Cardiac muscle cell (in vitro differentiated cells and primary cell): ENCODE results near the gene AIM2. TPM values are rescaled to one million over a fixed set of nuclear protein-coding genes. Genes with fewer than 3 reads are reported as not detected.

Experiments used
- DNase-seq, 2 donors: peaks; one replicate each; pipeline versions ENCODE4 v3.0.0 to v3.0.0-alpha.2; 2010 to 2017; ENCODE audit warnings: low read depth in 1 of 2, low spot score in 1 of 2
- H3K27ac ChIP-seq: fragments of 200-600 bp; sonication (generic); 2 replicates; pipeline ENCODE4 v1.5.1; 2016
- H3K27me3 ChIP-seq: fragments of 200-600 bp; sonication (generic); 2 replicates; pipeline ENCODE4 v1.6.0; 2016; ENCODE audit warnings: control low read depth
- H3K36me3 ChIP-seq: fragments of 200-600 bp; sonication (generic); 2 replicates; pipeline ENCODE4 v1.5.1; 2016; ENCODE audit warnings: control low read depth
- H3K4me1 ChIP-seq: fragments of 200-600 bp; sonication (generic); 2 replicates; pipeline ENCODE4 v1.8.1; 2017; ENCODE audit warnings: low read depth, mild to moderate bottlenecking, mixed run types
- H3K4me3 ChIP-seq: fragments of 200-600 bp; sonication (generic); 2 replicates; pipeline ENCODE4 v1.5.1; 2016; ENCODE audit warnings: mild to moderate bottlenecking
- H3K9me3 ChIP-seq: fragments of 200-600 bp; sonication (generic); 2 replicates; pipeline ENCODE4 v1.5.1; 2017; ENCODE audit warnings: low read depth, mild to moderate bottlenecking, control low read depth
- polyA plus RNA-seq: library from polyadenylated mRNA; unstranded; fragments of >200 nt; fragmentation: Nextera tagmentation; extraction: Ambion mirVana; gene quantifications from 2 replicates; pipeline ENCODE4 v1.2.1, GENCODE V29; 2016
- total RNA-seq: library from RNA; depleted of rRNA; stranded (reverse); fragments of >200 nt; gene quantifications from 2 replicates; pipeline ENCODE4 v1.2.3, GENCODE V29; 2016
- TF ChIP-seq, protein P1 (sequence below): IDR thresholded peaks from 2 replicates; pipeline ENCODE4 v1.5.1; 2012; ENCODE audit warnings: low read depth, mild to moderate bottlenecking, low read length

The AIM2 gene, protein sequence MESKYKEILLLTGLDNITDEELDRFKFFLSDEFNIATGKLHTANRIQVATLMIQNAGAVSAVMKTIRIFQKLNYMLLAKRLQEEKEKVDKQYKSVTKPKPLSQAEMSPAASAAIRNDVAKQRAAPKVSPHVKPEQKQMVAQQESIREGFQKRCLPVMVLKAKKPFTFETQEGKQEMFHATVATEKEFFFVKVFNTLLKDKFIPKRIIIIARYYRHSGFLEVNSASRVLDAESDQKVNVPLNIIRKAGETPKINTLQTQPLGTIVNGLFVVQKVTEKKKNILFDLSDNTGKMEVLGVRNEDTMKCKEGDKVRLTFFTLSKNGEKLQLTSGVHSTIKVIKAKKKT
- total RNA-seq, result 0.53 TPM in 1 of 2 replicates, not detected in the other
- not detected in 2 replicates for polyA plus RNA-seq

DNA sequence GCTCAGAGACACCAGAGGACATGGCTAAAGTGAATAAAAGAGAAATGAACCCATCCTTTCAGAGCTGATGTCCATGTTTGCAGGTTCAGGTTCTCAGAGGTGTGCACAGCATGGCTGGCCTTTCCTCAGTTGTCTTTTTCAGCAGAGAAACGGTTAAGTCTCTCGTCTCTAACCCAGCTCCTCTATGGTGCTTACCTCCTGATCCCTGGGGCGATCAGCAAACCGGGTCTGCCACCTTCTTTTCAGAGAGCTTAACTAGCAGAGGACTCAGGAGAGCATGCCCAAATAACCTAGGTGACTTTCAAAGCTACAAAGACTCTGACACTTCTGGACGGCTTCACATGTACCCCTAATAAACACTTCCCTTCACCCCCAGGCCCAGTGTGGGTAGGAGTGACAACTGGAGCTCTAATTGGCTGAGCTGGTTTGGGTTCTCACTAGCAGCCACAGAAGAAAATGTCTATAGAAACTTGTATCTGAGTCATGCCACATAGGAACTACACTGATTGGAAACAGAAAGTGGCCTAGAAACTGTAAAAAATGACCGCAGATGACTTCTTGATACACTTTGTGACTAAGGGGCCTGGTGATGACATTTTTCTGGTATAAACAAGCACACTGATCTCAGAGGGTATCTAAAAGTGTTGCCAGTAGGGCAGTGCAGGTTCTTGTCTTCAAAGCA is at the start of gene AIM2:
AIM2 (minus strand) TSS at position 329 of the 682 bp plus-strand sequence. CDS start 3,267 bp downstream, outside the sequence.
- Histone ChIP-seq H3K27ac (no peak within 1 kb of the TSS), H3K4me1 (peaks cover 10% of the 10 kb centered on the region), H3K4me3 (no peak within 1 kb of the TSS), H3K27me3 (no peaks in the 10 kb centered on the region), H3K36me3 (no peaks in the 10 kb centered on the region), H3K9me3 (no peaks in the 10 kb centered on the region)
- DNase-seq, result no peak
- TF ChIP-seq, protein P1, sequence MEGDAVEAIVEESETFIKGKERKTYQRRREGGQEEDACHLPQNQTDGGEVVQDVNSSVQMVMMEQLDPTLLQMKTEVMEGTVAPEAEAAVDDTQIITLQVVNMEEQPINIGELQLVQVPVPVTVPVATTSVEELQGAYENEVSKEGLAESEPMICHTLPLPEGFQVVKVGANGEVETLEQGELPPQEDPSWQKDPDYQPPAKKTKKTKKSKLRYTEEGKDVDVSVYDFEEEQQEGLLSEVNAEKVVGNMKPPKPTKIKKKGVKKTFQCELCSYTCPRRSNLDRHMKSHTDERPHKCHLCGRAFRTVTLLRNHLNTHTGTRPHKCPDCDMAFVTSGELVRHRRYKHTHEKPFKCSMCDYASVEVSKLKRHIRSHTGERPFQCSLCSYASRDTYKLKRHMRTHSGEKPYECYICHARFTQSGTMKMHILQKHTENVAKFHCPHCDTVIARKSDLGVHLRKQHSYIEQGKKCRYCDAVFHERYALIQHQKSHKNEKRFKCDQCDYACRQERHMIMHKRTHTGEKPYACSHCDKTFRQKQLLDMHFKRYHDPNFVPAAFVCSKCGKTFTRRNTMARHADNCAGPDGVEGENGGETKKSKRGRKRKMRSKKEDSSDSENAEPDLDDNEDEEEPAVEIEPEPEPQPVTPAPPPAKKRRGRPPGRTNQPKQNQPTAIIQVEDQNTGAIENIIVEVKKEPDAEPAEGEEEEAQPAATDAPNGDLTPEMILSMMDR, result no peak

DNA sequence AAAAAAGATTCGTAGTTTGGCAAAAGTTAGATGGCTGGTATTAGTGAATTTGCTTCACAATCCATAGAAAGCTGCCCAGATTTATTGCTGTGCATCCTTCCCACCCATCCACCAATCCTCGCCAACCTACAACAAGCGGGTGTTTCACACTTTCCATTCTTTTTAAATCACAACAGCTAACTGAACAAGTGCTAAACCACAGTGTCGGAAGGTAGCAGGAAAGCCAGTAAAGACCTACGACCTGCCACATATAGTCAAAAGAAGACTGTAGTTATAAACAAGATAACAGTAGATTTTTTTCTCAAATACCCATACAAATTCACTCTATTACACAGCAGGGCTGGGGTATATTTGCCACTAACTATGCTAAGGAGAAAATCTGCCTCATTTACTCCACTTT is 47.0 kb upstream of the AIM2 start:
- Histone ChIP-seq H3K4me3 (no peak overlapping the region), H3K4me1 (no peaks in the 10 kb centered on the region)
- TF ChIP-seq, protein P1, result no peak

DNA sequence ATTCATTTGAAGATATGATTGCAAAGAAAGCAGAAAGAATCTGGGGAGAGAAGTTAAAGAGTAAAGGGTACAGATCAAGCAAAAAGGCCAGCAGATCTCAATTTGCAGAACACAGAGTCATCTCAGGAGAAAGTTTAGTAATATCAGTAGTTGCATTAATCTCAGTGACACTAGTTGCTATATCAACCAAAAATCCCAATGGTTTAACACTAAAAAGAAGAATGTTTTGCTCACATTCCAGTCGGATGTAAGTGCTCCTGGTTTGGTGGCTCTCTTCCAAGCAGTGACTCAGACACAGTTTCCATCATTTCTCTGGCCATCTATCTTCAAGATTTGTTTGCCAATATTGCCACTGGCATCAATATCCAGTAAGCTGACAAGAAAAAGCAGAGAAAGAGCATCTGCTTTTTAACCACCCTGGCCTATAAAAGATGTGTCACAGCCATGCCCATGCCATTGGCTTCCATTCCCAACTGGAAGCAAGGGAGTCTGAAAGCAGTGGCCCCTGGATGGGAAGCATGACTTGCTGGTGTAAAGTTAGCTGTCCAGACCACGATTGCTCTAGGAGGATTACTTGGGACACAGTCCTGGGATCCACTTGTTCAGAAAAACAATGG is 45.5 kb upstream of the AIM2 start:
- Histone ChIP-seq H3K9me3 (no peaks in the 10 kb centered on the region), H3K4me1 (no peaks in the 10 kb centered on the region), H3K36me3 (no peaks in the 10 kb centered on the region), H3K27ac (no peak overlapping the region), H3K27me3 (no peaks in the 10 kb centered on the region), H3K4me3 (no peak overlapping the region)
- TF ChIP-seq, protein P1, result no peak
- peak in 1 of 2 donors; percentile 85 for DNase-seq

More for the DNA sequence above, 47.0 kb upstream of the AIM2 start:
- no peak for DNase-seq
- Histone ChIP-seq H3K27ac (no peak overlapping the region), H3K27me3 (no peaks in the 10 kb centered on the region), H3K36me3 (no peaks in the 10 kb centered on the region), H3K9me3 (no peaks in the 10 kb centered on the region)

DNA sequence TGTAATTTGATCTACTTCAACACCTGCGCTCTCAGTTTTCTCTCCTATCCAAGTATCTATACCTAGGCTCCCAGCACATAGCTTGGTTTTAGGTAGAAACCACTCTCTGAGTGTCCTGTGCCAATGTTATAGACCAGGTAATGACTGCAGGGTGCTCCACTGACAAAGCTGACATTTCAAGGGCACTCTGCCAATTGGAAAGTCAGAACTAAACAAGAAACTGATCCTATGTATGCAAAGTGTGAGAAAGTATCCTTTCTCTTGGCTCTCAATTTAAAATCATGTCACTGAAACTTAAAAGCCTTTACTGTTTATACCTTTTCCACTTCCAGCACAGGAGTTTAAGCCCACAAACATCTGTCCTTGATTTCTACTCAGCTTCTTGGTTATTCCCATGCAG is 45.0 kb upstream of the AIM2 start:
- TF ChIP-seq, protein P1, result no peak
- H3K27me3 ChIP-seq, result no peaks in the 10 kb centered on the region
- no peak for DNase-seq
- H3K27ac ChIP-seq, result no peak overlapping the region
- no peaks in the 10 kb centered on the region for H3K9me3 ChIP-seq
- no peaks in the 10 kb centered on the region for H3K4me1 ChIP-seq
- no peaks in the 10 kb centered on the region for H3K36me3 ChIP-seq
- H3K4me3 ChIP-seq, result no peak overlapping the region

DNA sequence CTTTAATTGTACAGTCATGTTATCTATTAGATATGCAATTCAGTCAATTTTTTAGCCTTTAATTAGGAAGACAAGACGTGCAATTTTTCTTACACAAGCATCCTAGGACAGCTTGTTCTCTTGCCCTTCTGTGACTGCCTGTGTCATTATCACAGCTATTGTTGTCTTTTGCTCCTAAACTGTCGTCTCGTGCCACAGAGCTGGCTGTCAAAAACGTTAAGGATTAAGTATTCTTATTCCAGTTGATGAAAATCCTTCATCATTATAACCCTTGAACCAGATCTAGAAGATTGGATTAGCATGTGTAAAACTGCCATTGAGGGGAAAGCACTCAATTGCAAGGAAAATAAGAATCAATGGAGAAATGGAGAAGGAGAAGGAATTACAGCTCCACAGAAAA is 43.8 kb upstream of the AIM2 start:
- H3K4me1 ChIP-seq, result no peaks in the 10 kb centered on the region
- no peak overlapping the region for H3K4me3 ChIP-seq
- H3K27ac ChIP-seq, result no peak overlapping the region
- no peak for DNase-seq
- TF ChIP-seq, protein P1, result no peak
- no peaks in the 10 kb centered on the region for H3K9me3 ChIP-seq
- H3K27me3 ChIP-seq, result no peaks in the 10 kb centered on the region
- H3K36me3 ChIP-seq, result no peaks in the 10 kb centered on the region
